8988T (cell line): Measurements from ENCODE around the gene NENF.
A peak's percentile ranks its signal among the peaks of the same experiment; 100 is the strongest.
"Not testable (repeated sequence)": the region's sequence is repeated elsewhere in the genome, so short reads cannot be mapped to it uniquely, and the experiment has no call there.

Experiments used
- DNase-seq: peaks from one replicate; pipeline ENCODE4 v3.0.0; 2011

The NENF gene

DNA sequence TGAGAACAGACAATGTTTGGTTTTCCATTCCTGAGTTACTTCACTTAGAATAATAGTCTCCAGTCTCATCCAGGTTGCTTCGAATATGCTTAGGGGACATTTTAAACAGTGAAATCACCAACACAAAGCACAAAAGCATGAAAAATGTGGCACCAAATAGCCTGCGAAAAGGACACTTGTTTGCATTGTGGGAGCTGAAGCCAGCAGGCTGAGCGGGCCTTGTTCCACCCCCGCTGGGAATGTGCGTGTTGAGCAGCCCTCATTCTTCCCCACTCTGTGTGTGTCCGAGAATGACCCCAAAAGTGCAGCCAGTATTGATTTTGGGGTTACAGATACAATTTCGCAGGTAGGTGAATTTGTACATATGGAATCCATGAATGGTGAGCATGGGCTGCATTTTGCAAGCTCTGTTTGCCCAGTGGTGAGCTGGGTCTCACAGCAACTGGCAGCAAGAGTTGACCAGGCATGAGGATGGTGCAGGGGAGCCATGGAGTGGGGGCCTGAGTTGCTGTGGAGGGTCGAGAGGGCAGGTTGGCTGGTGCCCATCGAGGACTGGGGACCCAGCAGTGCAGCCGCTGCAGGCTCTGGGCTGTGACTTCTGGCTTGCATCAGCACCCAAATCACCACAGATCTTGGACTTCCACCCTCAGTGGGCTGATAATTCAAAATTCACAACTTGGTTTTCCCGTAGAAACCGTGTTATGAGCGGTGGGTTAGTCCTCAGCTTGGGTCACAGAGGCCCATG, 29.4 kb downstream of the NENF start:
- no peak for DNase-seq

DNA sequence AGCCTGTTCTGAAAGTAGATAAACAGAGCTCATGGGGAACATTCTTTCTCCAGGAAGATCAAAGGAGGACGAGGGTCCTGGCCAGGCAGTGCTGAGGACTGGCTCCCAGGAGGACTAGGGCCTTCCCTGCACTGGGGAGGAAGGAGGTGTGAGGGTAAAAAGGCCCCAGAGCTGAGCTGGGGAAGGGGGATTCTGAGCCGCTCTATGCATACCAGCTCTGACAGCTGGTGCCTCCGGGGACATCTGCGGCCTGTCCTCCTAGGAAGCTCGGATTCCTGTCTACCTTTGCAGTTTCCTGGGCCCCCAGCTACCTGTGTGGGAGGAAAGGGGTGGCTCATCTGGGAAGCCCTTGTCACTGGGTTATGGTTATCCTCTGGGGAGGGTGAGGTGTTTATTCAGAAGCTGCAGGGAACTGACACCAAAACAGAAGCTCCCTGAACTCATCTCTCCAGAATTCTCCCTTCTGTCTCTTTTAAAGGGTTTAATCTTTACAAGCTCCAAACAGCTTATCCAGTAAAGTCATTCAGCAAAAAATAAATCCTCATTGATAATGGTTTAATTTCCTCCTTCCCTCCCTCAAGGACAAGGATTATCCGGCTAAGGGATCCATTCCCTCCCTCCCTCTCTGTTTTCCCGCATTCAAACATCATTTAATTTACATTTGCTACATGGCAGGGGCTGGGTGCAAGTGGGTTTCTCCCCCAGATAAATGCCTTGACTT, 31.0 kb downstream of the NENF start:
- DNase-seq: no peak

DNA sequence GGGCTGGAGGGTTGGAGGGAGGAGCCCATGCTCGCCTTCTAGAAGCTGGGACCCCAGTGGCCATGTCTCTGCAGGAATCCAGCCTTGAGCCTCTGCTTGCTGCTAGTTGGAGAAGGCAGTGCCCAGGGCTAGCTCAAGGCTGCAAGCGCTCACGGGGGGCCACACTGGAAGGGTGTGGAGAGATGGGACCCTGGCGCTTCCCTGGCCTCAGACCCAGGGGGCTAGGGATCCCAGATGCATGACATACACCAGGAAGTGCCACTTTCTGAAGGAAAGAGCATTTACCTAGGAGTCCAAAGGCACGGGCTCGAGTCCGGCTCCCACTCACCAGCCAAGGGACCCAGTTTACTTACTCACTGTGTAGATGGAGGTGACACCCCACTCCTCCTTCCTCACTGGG, 32.6 kb downstream of the NENF start:
- no peak for DNase-seq

DNA sequence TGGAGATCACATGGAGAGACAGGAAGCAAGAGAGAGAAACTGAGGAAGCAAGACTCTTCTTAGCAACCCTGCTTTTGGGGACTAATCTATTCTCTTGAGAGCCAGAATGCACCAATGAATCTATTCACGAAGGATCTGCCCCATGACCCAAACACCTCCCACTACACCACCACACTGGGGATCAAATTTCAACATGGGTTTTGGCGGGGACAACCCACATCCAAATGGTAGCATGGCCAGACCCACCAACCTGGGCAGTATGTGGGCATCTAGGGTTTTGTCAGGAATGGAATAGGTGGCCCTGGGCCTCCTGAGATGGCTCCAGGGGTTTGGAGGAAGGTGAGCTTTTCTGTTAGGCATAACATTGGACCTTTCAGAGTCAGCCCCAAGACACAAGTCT, 33.7 kb downstream of the NENF start:
- no peak for DNase-seq

DNA sequence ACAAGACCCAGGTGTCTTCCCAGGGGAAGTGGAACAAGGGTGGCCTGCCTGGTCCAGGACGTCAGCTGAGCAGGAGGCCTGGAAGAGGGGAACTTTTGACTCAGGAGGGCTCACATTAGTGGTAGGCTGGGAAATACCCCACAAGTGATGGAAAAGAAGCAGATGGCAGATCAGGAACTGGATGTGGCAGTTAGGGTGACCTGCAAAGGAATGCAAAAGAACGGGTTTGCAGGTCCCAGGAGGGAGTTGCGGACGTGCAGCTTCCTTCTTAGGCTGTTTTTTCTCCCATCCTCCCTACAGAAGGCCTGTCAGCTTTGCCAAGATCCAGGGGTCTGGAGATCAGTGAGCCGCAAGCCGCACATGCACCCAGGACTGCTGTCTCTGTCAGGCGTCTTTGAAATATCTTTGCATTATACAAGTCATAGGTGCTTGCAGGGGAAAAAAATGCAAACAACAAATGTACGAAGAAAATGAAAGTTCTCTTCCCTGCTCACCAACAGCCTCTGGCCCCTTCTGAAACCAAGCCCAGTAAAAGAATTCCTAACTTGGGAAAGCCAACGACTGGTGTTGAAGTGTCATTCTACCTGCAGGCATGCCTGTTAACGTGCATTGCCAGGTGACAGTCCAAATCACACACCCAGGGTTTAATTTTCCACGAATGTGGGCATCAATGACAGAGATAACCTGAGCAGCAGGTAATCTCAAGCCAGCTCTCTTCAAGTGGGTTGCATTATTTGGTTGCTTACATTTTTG, 34.4 kb downstream of the NENF start:
- DNase-seq: no peak

DNA sequence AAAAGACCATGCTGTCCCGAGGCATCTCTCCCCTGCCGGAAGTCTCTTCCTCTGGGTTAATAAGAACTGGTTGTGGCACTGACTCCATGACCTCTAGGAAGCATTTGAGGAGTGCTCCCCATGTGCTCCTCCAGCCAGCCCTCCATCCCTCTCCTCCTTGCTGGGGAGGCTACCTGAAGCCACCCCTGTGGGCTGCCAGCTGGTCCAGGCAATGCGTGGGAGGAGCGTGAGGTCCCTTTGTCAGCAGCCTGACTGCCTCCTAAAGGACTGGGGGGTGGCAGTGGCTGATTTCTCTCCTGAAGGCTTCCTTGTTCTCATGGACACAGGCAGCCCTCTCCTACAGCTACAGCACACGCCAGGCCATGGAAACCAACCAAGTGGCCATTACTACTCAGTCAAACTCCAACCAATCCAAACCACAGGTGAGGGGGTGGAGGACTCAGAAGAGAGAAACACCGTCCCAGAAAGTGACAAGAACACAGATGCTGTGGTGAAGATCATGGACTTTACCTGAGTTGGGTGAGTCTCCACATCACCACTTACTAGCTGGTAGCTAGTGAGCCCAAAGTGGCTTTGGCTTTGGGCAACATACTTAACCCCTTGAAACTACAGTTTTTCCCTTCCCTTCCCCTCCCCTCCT, 35.2 kb downstream of the NENF start:
- DNase-seq: no peak

DNA sequence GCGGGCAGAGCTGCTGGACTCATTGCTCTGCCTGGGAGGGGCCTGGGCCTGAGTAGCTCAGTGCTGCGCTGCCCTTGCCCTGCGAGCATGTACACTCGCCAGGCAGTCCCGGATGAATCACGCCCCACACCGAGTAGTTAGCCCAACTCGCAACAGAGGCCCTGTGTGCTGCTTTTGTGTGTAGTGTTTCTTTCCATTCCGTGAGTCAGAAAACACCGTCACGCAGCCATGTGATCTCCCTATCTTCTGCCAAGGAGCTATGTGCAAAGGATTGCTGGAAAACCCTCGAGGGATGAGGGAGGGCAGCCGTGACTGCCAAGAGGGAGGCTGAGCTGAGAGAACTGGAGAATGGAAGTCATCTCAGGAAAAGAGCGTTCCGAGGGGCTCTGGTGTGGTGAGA, 37.3 kb downstream of the NENF start:
- no peak for DNase-seq

DNA sequence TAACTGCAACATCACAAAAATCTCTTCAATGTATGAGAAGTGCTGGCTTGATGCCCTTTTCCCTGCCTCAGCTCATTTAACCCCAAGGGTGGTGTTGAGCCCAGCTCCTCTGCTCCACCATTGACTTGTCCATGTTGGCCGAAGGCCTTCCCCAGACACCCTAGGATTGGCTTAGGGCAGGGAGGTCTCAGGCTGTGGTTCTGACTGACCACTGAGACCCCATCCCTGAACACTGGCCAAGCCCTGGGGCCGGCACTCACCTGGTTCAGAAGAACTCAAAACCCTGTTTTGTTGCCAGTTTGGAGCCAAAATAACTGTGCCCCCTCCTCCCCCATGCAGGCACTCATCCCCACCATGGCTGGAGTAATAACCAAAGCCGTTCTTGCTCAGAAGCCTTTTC, 38.6 kb downstream of the NENF start:
- no peak for DNase-seq

DNA sequence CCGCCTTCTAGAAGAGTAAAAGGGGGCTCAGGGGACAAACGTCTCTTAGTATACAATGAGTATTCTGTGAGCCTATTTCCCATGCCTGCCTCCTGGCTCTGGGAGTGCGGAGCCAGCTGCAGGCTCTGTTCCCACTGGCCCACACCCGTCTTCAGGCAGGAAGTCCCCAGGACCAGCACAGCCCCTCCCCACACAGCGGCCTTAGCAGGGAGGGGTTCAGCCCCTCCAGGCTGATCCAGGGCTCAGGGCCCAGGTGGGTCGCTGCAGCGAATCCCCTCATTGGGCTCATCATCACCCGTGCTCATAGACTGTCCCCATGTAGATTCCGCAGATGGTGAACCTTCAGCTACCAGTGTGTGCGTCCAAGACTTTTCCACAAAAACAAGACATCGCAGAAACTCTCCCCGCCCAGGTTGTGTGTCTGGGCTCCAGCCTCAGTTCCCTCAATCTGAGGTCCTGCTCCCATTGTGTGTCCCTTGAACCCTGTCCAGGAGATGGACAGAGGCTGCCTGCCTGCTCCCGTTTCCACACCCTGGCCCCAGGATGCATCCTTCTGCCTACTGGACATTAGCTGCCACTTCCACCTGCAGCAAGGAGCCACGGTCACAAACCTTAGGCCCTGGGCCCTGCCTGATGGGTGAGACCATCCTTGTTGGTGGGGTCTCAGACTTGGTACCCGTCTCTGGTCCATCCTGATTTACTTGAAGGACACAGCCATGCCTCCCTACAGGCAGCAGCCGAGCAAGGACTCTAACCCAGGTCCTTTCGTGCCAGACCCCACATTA, 39.4 kb downstream of the NENF start:
- DNase-seq: no peak

DNA sequence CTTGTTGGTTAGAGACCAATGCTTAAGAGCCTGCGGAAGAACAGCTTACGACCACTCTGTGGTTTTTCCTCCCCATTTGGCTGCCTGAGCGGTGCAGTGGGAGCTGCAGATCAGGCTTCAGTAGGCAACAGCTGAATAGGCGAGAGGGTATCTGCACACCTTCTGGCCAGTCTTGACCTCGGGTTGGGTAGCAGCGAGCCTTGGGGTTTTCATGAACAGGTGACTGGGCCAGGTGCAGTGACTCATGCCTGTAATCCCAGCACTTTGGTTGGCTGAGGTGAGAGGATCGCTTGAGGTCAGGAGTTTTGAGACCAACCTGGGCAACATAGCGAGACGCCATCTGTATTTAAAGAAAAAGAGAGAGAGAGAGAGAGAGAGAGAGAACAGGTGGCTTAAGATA, 41.0 kb downstream of the NENF start:
- DNase-seq: no peak

DNA sequence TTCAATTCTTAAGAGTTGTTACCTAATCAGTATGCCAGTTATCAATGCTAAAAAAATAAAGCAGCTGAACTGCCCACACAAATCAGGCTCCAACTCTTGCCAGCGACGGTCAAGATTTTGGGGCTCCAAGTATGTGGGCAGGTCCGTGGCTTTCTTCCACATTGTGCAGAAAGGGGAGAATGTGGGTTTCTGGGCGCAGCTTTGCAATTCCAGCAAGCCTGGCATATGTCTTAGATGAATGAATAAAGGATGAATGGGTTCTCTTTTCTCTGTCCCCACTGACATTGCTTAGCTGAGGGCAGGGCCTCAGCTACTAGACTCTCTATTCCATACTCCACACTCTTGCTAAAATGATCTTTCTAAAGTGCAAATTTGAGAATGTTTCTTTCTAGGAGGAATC, 42.4 kb downstream of the NENF start:
- DNase-seq: no peak

DNA sequence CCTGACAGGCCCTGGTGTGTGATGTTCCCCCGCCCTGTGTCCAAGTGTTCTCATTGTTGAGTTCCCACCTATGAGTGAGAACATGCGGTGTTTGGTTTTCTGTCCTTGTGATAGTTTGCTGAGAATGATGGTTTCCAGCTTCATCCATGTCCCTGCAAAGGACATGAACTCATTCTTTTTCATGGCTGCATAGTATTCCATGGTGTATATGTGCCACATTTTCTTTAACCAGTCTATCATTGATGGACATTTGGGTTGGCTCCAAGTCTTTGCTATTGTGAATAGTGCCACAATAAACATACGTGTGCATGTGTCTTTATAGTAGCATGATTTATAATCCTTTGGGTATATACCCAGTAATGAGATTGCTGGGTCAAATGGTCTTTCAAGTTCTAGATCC, 43.1 kb downstream of the NENF start:
- not testable (repeated sequence) for DNase-seq

DNA sequence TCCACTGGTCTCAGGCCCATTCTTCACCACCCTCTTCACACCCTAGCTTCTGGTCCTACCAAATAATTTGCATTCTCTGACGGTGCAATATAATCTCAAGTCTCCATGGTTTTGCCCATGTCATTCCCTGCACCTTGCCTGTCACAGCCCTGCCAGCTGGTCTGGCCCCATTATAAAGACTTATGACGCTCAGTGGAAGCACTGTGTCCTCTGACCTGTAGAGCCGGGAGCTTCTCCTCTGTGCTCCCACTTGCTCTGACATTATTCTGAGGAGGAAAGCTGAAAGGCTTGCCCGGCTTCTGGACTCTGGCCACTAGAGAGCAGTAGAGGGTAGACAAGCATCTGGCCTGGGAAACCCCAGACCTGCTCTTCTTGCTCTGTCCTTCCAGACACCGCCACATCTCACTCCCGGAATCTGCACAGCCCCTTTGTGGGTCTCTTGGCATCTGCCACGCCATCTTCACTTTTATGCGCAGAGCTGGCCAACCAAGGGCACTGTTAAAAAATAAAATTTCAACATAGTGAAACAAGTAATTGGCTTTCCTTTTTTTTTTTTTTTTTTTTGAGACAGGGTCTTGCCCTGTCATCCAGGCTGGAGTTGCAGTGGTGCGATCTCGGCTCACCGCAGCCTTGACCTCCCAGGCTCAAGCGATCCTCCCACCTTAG, 44.4 kb downstream of the NENF start:
- DNase-seq: peak; percentile 77

DNA sequence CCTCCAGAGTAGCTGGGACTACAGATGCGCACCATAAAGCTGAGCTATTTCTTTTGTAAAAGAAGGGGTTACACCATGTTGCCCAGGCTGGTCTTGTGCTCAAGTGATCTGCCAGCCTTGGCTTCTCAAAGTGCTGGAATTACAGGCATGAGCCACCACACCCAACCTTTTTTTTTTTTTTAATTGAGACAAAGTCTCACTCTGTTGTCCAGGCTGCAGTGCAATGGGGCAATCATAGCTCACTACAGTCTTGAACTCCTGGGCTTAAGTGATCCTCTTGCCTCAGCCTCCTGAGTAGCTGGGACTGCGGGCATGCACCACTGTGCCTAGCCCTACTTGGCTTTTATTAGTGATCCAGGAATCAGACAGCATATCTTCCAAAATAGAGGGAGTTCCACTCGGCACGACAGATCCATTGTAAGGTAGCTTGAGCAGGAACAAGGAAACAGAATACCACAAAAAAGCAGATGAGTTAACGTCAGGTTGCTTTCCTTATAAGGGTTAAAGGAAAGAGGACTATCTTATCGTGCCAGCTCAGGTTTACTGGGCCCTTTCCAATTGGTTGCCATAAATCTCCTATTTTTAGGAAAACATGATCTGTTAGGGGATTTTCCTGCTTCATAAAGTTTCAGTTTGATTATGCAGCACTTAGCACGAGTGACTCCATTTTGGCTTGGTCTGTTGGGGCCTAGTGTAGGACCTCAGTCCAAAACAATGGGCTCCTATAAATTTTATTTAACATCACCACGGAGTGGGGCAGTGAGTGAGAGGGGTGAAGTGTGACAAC, 45.2 kb downstream of the NENF start:
- no peak for DNase-seq

DNA sequence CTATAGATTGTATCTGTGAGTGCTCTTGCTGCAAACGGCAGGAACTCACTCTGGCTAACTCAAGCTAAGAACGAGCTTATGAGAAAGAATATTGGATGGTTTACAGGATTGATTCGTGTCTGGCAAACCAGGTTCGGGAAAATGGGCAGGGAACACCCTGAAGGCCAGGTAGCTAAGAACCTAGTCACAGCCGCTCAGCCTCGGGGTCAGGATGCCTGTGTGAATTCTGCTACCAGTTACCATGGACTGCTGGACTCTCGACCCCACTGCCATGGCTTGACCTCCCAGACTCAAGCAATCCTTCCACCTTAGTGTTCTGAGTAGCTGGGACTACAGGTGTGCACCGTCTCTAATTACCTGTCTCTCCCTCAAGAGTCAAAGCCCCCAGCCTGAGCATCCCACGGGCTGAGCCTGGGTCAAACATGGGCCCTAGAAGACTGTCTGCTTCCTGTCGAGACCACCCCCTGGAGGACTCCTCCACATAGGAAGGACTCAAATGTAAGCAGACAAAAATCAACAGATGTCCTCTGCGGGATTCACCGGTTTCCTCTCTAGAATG, 45.8 kb downstream of the NENF start:
- no peak for DNase-seq

DNA sequence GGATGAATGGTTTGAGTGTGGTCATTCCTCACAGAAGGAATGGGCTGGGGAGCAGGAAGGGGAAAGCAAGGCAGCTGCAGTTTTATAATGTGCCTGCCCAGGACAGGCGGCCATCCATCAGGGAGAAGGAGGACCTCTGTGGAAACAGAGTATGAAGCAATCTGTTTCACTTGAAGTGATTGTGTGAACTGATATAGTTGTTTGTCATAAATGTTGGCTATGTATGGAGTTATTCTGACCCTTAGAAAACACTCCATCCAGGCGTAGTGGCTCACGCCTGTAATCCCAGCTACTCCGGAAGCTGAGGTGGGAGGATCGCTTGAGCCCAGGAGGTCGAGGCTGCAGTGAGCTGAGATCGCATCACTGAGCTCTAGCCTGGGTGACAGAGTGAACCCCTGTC, 46.5 kb downstream of the NENF start:
- no peak for DNase-seq

DNA sequence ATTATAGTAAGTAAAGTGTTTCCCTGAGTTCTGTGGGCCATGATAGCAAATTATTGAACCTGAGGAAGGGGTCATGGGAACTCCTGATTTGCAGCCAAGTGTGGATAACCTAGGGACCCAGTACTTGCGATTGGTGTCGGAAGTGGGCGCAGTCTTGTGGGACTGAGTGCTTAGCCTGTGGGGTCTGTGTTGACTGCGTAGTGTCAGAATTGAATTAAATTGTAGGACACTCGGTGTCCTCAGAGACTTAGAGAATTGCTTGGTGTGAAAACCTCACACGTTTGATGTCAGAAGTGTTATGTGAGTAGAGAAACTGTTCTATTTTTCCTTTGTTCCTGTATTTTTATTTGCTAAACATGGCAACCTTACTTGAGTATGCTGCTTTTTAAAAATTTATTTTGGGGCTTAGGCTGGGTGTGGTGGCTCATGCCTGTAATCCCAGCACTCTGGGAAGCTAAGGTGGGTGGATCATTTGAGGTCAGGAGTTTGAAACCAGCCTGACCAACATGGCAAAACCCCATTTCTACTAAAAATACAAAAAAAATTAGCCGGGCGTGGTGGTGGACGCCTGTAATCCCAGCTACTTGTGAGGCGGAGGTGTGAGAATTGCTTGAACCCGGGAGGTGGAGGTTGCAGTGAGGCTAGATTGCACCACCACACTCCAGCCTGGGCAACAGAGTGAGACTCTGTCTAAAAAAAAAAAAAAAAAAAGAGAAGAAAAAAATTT, 48.2 kb downstream of the NENF start:
- DNase-seq: not testable (repeated sequence)

DNA sequence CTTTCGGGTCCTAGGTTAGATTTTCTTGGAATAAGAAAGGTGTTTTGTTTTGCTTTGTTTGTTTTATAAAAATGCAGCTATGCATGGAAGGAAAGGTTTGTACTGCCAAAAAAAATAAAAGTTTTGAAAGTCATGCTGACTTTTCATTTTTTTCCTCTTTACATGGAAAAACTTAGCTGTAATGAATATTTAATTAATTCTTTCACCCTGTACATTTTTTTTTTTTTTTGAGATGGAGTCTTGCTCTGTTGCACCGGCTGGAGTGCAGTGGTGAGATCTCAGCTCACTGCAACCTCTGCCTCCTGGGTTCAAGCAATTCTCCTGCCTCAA, 48.7 kb downstream of the NENF start:
- DNase-seq: no peak

DNA sequence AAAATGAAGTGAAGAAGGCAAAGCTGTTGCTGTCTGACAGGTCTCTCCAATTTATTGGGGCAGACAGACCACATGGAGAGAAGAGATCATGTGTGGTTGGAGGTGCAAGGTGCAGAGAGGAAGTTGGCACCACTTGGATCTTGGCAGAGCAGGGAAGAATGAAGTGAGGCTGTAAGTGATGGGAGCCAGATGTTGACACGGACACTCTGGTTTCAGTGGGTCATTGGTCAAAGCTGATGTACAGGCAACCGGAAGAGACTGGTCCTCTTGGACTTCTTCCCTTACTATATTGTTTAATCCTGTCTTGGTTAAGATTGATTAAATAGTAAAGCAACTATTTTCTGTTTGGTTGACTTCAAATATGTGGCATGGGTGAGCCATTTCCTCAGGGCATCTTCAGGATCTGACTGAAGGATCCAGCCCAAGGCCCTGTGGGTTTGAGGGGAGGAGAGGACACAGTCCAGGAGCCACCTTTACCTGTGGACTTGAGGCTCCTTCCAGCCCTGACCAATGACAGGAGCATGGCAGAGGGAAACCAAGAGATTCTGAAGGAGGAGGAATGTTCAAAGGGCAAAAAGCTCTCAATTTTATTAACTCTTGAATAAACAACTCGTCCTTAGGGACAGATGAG, 49.4 kb downstream of the NENF start:
- no peak for DNase-seq
